ENCODE measurements around the gene CA6. TPM values are rescaled to one million over a fixed set of nuclear protein-coding genes. Genes with fewer than 3 reads are reported as not detected.
"Not testable (repeated sequence)": the region's sequence is repeated elsewhere in the genome, so short reads cannot be mapped to it uniquely, and the experiment has no call there.

The CA6 gene
- total and polyA plus RNA-seq, 2 of the 8 experiments (the other 6 are each of a cell fraction or from before 2014, with no cell fraction given), result not detected

DNA sequence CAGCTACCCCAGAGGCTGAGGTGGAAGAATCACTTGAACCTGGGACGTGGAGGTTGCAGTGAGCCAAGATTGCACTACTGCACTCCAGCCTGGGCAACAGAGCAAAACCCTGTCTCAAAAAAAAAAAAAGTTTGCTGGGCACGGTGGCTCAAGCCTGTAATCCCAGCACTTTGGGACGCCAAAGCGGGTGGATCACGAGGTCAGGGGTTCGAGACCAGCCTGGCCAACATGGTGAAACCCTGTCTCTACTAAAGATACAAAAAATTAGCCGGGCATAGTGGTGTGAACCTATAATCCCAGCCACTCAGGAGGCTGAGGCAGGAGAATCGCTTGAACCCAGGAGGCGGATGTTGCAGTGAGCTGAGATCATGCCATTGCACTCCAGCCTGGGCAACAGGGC is 23.2 kb downstream of the CA6 start:
- H2BK20ac ChIP-seq (ENCODE audit: low read length); H4K20me1 ChIP-seq (replicated peaks in 1 of 2; ENCODE audit: control insufficient read depth in 1 of 2, insufficient read depth in 2 of 2, low read length in 2 of 2); H3K23ac ChIP-seq (ENCODE audit: insufficient read length); DNase-seq (ENCODE audit: low read depth in 1 of 2, low spot score in 2 of 2); H3K4me3 ChIP-seq (ENCODE audit: extremely low read depth in 1 of 4, insufficient read depth in 2 of 4, low read depth in 3 of 4, low read length in 4 of 4); H2BK12ac ChIP-seq (ENCODE audit: low read depth, low read length); H3K36me3 ChIP-seq (ENCODE audit: control insufficient read depth in 2 of 4, insufficient read depth in 4 of 4, low read length in 3 of 4); H2BK5ac ChIP-seq (ENCODE audit: low read depth, low read length); H4K8ac ChIP-seq (ENCODE audit: extremely low read depth, insufficient read depth, low read length); H2AK5ac ChIP-seq (ENCODE audit: low read depth, low read length); H3K79me1 ChIP-seq (ENCODE audit: low read depth, low read length); H3K27ac ChIP-seq (ENCODE audit: low read depth, low read length); H3K18ac ChIP-seq (ENCODE audit: extremely low read depth, low read length); H2BK120ac ChIP-seq (replicated peaks; ENCODE audit: low read depth, low read length); H2BK15ac ChIP-seq (ENCODE audit: low read length); H3K23me2 ChIP-seq (ENCODE audit: low read depth, low read length); H3K79me2 ChIP-seq (ENCODE audit: control insufficient read depth in 1 of 2, insufficient read depth in 2 of 2, low read length in 2 of 2); FAIRE-seq; H3K9me3 ChIP-seq (ENCODE audit: insufficient read depth in 2 of 2, low read depth in 1 of 2, low read length in 1 of 2); H3K27me3 ChIP-seq (replicated peaks in 1 of 4; ENCODE audit: control insufficient read depth in 3 of 4, extremely low read depth in 1 of 4, insufficient read depth in 3 of 4, low read length in 3 of 4); H2AFZ ChIP-seq (ENCODE audit: low read length); POLR2A ChIA-PET (ENCODE audit: partially characterized antibody); H3K56ac ChIP-seq (replicated peaks; ENCODE audit: insufficient read length, low read depth, low read length); H3K14ac ChIP-seq (ENCODE audit: insufficient read length); H3K4me1 ChIP-seq (replicated peaks in 1 of 4; ENCODE audit: control insufficient read depth in 3 of 4, insufficient read depth in 4 of 4, low read length in 3 of 4); H4K91ac ChIP-seq (replicated peaks; ENCODE audit: insufficient read length, low read length); H3K9ac ChIP-seq (replicated peaks in 1 of 4; ENCODE audit: extremely low read depth in 1 of 4, low read depth in 3 of 4, low read length in 3 of 4); H3K4ac ChIP-seq (replicated peaks; ENCODE audit: insufficient read length, low read depth, low read length); H4K5ac ChIP-seq (ENCODE audit: insufficient read length, low read depth, low read length); H3K4me2 ChIP-seq (ENCODE audit: insufficient read depth in 1 of 2, low read depth in 2 of 2, low read length in 2 of 2): not testable (repeated sequence)
- CTCF ChIA-PET (ENCODE audit: partially characterized antibody), result interaction anchor here (1.9 to 2.7 kb wide), 2 partner anchors 11 to 36 kb away, joined by 5 to 9 read pairs; no protein-coding TSS in a partner anchor
- 94% methylated on average over 9 of the region's 9 CpGs; no CpG with 5 or more reads in 1 of the 2 experiments for WGBS, 2 experiments (ENCODE audit: extremely low coverage in 1 of 2, insufficient coverage in 1 of 2, insufficient read length in 1 of 2, insufficient replicate concordance in 2 of 2, low coverage in 1 of 2, low lambda C conversion rate in 2 of 2, missing lambda C conversion rate in 1 of 2)
